H1 (cell line): Measurements from ENCODE around the gene PKMYT1. TPM values are rescaled to one million over a fixed set of nuclear protein-coding genes. Genes with fewer than 3 reads are reported as not detected.

Source experiments
- CTCF ChIA-PET: fragments of 300-600 bp; sonication (Branson Sonifier 250); formaldehyde crosslinking; loops from one replicate; lab custom pipeline; 2021; ENCODE audit not compliant: partially characterized antibody; lab: Charles Lee
- POLR2A ChIA-PET: fragments of 300-600 bp; sonication (Branson Sonifier 250); formaldehyde crosslinking; loops from one replicate; lab custom pipeline; 2021; ENCODE audit warnings: inconsistent platforms; ENCODE audit not compliant: partially characterized antibody; lab: Charles Lee
- DNase-seq, 2 experiments: peaks; one replicate each; pipeline versions ENCODE4 v3.0.0 to v3.0.0-alpha.2; 2010 to 2022; ENCODE audit warnings: low spot score in 2 of 2, low read depth in 1 of 2, mixed read lengths in 1 of 2
- FAIRE-seq: peaks from 2 replicates; lab custom pipeline; 2011; peaks lifted over from hg19 to GRCh38; lab: Jason Lieb, UNC
- H2AFZ ChIP-seq: 2 replicates; pipeline ENCODE4 v1.8.1; 2012; ENCODE audit warnings: low read length, inconsistent platforms
- H2AK5ac ChIP-seq: 2 replicates; pipeline ENCODE4 v1.6.1; 2013; ENCODE audit warnings: low read depth, low read length
- H2BK120ac ChIP-seq: replicated peaks from 2 replicates; pipeline ENCODE3; 2013; ENCODE audit warnings: low read depth, low read length, inconsistent platforms
- H2BK12ac ChIP-seq: 2 replicates; pipeline ENCODE4 v1.6.1; 2013; ENCODE audit warnings: low read depth, low read length
- H2BK15ac ChIP-seq: 2 replicates; pipeline ENCODE4 v1.6.1; 2013; ENCODE audit warnings: low read length
- H2BK20ac ChIP-seq: 2 replicates; pipeline ENCODE4 v1.6.1; 2013; ENCODE audit warnings: low read length
- H2BK5ac ChIP-seq: 2 replicates; pipeline ENCODE4 v1.6.1; 2013; ENCODE audit warnings: low read depth, low read length
- H3K14ac ChIP-seq: 2 replicates; pipeline ENCODE4 v1.6.1; 2013; ENCODE audit warnings: inconsistent platforms; ENCODE audit not compliant: insufficient read length
- H3K18ac ChIP-seq: 2 replicates; pipeline ENCODE4 v1.6.1; 2013; ENCODE audit warnings: low read length; ENCODE audit errors: extremely low read depth
- H3K23ac ChIP-seq: 2 replicates; pipeline ENCODE4 v1.6.1; 2013; ENCODE audit warnings: inconsistent platforms; ENCODE audit not compliant: insufficient read length
- H3K23me2 ChIP-seq: 2 replicates; pipeline ENCODE4 v1.6.1; 2013; ENCODE audit warnings: low read depth, low read length
- H3K27ac ChIP-seq: 2 replicates; pipeline ENCODE4 v1.6.1; 2011; ENCODE audit warnings: low read depth, low read length, inconsistent platforms
- H3K27me3 ChIP-seq, 4 experiments: replicated peaks in 1 of 4; 1 replicate in 1 of 4; 2 replicates in 3 of 4; pipeline versions ENCODE4 v1.6.1 to v1.8.1; 2011 to 2013; ENCODE audit warnings: low read length in 3 of 4, mild to moderate bottlenecking in 3 of 4, inconsistent platforms in 2 of 4, mixed read lengths in 2 of 4, moderate library complexity in 1 of 4; ENCODE audit not compliant: control insufficient read depth in 3 of 4, insufficient read depth in 3 of 4; ENCODE audit errors: extremely low read depth in 1 of 4
- H3K36me3 ChIP-seq, 4 experiments: 2 replicates each; pipeline versions ENCODE4 v1.6.1 to v1.8.1; 2011 to 2013; ENCODE audit warnings: mild to moderate bottlenecking in 4 of 4, low read length in 3 of 4, moderate library complexity in 2 of 4, control low read depth in 1 of 4, inconsistent platforms in 1 of 4; ENCODE audit not compliant: insufficient read depth in 4 of 4, control insufficient read depth in 2 of 4
- H3K4ac ChIP-seq: replicated peaks from 2 replicates; pipeline ENCODE3; 2013; ENCODE audit warnings: low read length, low read depth, mixed read lengths, inconsistent platforms; ENCODE audit not compliant: insufficient read length
- H3K4me1 ChIP-seq, 4 experiments: replicated peaks in 1 of 4; 1 replicate in 1 of 4; 2 replicates in 3 of 4; pipeline versions ENCODE4 v1.6.1 to v1.8.1; 2011 to 2013; ENCODE audit warnings: low read length in 3 of 4, inconsistent platforms in 2 of 4, mixed read lengths in 1 of 4; ENCODE audit not compliant: insufficient read depth in 4 of 4, control insufficient read depth in 3 of 4
- H3K4me2 ChIP-seq, 2 experiments: 2 replicates each; pipeline versions ENCODE4 v1.6.1 to v1.8.1; 2011 to 2013; ENCODE audit warnings: low read depth in 2 of 2, low read length in 2 of 2, control low read depth in 1 of 2, inconsistent platforms in 1 of 2, mild to moderate bottlenecking in 1 of 2; ENCODE audit not compliant: insufficient read depth in 1 of 2
- H3K4me3 ChIP-seq, 4 experiments: fragments of 200-600, 300-600 bp in 1 of 4; sonication (generic), shearing (Covaris generic), sonication (Bioruptor Twin) in 1 of 4; 2 replicates each; pipeline versions ENCODE4 v1.5.1 to v1.8.1; 2011 to 2016; ENCODE audit warnings: low read length in 4 of 4, low read depth in 3 of 4, control low read depth in 2 of 4, inconsistent platforms in 2 of 4, mild to moderate bottlenecking in 2 of 4, mixed read lengths in 1 of 4, moderate library complexity in 1 of 4; ENCODE audit not compliant: insufficient read depth in 2 of 4; ENCODE audit errors: extremely low read depth in 1 of 4
- H3K56ac ChIP-seq: replicated peaks from 2 replicates; pipeline ENCODE3; 2013; ENCODE audit warnings: low read depth, mild to moderate bottlenecking, mixed read lengths, low read length, inconsistent platforms; ENCODE audit not compliant: insufficient read length
- H3K79me1 ChIP-seq: 2 replicates; pipeline ENCODE4 v1.6.1; 2013; ENCODE audit warnings: low read depth, low read length, control low read depth
- H3K79me2 ChIP-seq, 2 experiments: 2 replicates each; pipeline versions ENCODE4 v1.6.1 to v1.8.1; 2012 to 2013; ENCODE audit warnings: low read length in 2 of 2, mild to moderate bottlenecking in 2 of 2, inconsistent platforms in 1 of 2; ENCODE audit not compliant: insufficient read depth in 2 of 2, control insufficient read depth in 1 of 2
- H3K9ac ChIP-seq, 4 experiments: replicated peaks in 1 of 4; 1 replicate in 1 of 4; 2 replicates in 3 of 4; pipeline versions ENCODE4 v1.6.1 to v1.8.1; 2011 to 2013; ENCODE audit warnings: low read depth in 3 of 4, low read length in 3 of 4, control low read depth in 2 of 4, mild to moderate bottlenecking in 2 of 4, moderate library complexity in 2 of 4, inconsistent platforms in 1 of 4; ENCODE audit errors: extremely low read depth in 1 of 4
- H3K9me3 ChIP-seq, 2 experiments: 2 replicates each; pipeline versions ENCODE4 v1.6.1 to v1.8.1; 2012 to 2013; ENCODE audit warnings: mild to moderate bottlenecking in 2 of 2, moderate library complexity in 2 of 2, control low read depth in 1 of 2, inconsistent platforms in 1 of 2, low read depth in 1 of 2, low read length in 1 of 2, mixed read lengths in 1 of 2; ENCODE audit not compliant: insufficient read depth in 2 of 2
- H4K20me1 ChIP-seq, 2 experiments: replicated peaks in 1 of 2; 2 replicates each; pipeline versions ENCODE3 to v1.8.1; 2011 to 2013; ENCODE audit warnings: inconsistent platforms in 2 of 2, low read length in 2 of 2, mild to moderate bottlenecking in 1 of 2; ENCODE audit not compliant: insufficient read depth in 2 of 2, control insufficient read depth in 1 of 2
- H4K5ac ChIP-seq: 2 replicates; pipeline ENCODE4 v1.6.1; 2013; ENCODE audit warnings: low read length, low read depth, mixed read lengths, inconsistent platforms; ENCODE audit not compliant: insufficient read length
- H4K8ac ChIP-seq: 2 replicates; pipeline ENCODE4 v1.8.0; 2013; ENCODE audit warnings: mild to moderate bottlenecking, moderate library complexity, low read length, inconsistent platforms; ENCODE audit not compliant: insufficient read depth; ENCODE audit errors: extremely low read depth
- H4K91ac ChIP-seq: replicated peaks from 2 replicates; pipeline ENCODE3; 2013; ENCODE audit warnings: low read length, mixed read lengths, inconsistent platforms; ENCODE audit not compliant: insufficient read length
- ATF2 ChIP-seq: IDR thresholded peaks from 2 replicates; pipeline ENCODE4 v1.6.1; 2012; ENCODE audit warnings: low read length, inconsistent platforms
- CHD1 ChIP-seq: IDR thresholded peaks from 2 replicates; pipeline ENCODE4 v1.6.1; 2012; ENCODE audit warnings: low read depth, low read length, improper control_type of control experiment
- CTCF ChIP-seq, 3 experiments: IDR thresholded peaks; 1 replicate in 2 of 3; 2 replicates in 1 of 3; pipeline versions ENCODE4 v1.5.1 to v1.6.1; 2011; ENCODE audit warnings: low read length in 3 of 3, mild to moderate bottlenecking in 3 of 3, inconsistent platforms in 2 of 3, low read depth in 1 of 3, moderate library complexity in 1 of 3; ENCODE audit not compliant: insufficient read depth in 1 of 3; ENCODE audit errors: control extremely low read depth in 1 of 3
- EZH2 ChIP-seq: fragments of 200-600 bp; sonication (generic); IDR thresholded peaks from 2 replicates; pipeline ENCODE4 v1.7.1; 2012; ENCODE audit warnings: low read depth, mild to moderate bottlenecking, moderate library complexity, low read length, inconsistent platforms; ENCODE audit not compliant: severe bottlenecking
- MAX ChIP-seq: IDR thresholded peaks from 2 replicates; pipeline ENCODE4 v1.6.1; 2012; ENCODE audit warnings: inconsistent platforms
- NRF1 ChIP-seq: IDR thresholded peaks from 2 replicates; pipeline ENCODE4 v1.6.1; 2011; ENCODE audit warnings: mild to moderate bottlenecking, low read depth, low read length, improper control_type of control experiment
- SP4 ChIP-seq: IDR thresholded peaks from 2 replicates; pipeline ENCODE4 v1.6.1; 2012; ENCODE audit warnings: low read length, inconsistent platforms
- TAF1 ChIP-seq: IDR thresholded peaks from 2 replicates; pipeline ENCODE4 v1.6.1; 2011; ENCODE audit warnings: mild to moderate bottlenecking, low read depth, low read length
- TAF7 ChIP-seq: optimal IDR thresholded peaks from 2 replicates; pipeline ENCODE3; 2011; ENCODE audit warnings: low read depth, mild to moderate bottlenecking, inconsistent platforms, low read length, moderate library complexity, borderline replicate concordance
- WGBS, 2 experiments: shearing (Covaris generic) in 1 of 2; methylation state at CpG; one replicate each; pipeline versions ENCODE4 v1.1.6 to v1.1.7; 2013 to 2015; ENCODE audit warnings: low lambda C conversion rate in 2 of 2, mixed read lengths in 2 of 2, inconsistent platforms in 1 of 2, low coverage in 1 of 2, missing lambda C conversion rate in 1 of 2; ENCODE audit not compliant: insufficient replicate concordance in 2 of 2, insufficient coverage in 1 of 2, insufficient read length in 1 of 2; ENCODE audit errors: extremely low coverage in 1 of 2, missing lambda C conversion rate in 1 of 2; 5-methylcytosine and 5-hydroxymethylcytosine counted together
- polyA plus RNA-seq, 7 experiments: library from polyadenylated mRNA; depleted of rRNA in 3 of 7; stranded (reverse) in 5 of 7; unstranded in 2 of 7; fragments of >200 nt in 5 of 7; fragments of 200-250 nt in 2 of 7; gene quantifications; 1 replicate in 5 of 7; 2 replicates in 1 of 7; 4 replicates in 1 of 7; pipeline versions ENCODE4 v1.2.1 to v1.2.3, GENCODE V29; 2011 to 2013; ENCODE audit warnings: missing spikeins in 2 of 7, mixed read lengths in 2 of 7
- total RNA-seq: library from RNA; stranded (reverse); fragmentation: NEBNext Ultra II Directional; extraction: Animal tissue kit (Norgen Biotek cat#: 25700); gene quantifications from 2 replicates; pipeline ENCODE4 v1.2.1, GENCODE V29; 2021

The PKMYT1 gene
- total and polyA plus RNA-seq, 2 of the 8 experiments (the other 6 are each of a cell fraction or from before 2014, with no cell fraction given): 74.7 to 85.2 TPM

GRCh38 chr16:2985893-2986355, 5.7 kb upstream of the PKMYT1 start:
- H4K20me1 ChIP-seq: no peaks in the 10 kb centered on the region
- H3K18ac ChIP-seq: peak overlapping the region; percentile 32; the same call in 1 of the 2 replicates
- POLR2A ChIA-PET: interaction anchor here (1.2 to 15.2 kb wide), 6 partner anchors 11 to 70 kb away, joined by 3 to 200 read pairs (median 8); partner anchors contain the start of genes CLDN6, HCFC1R1, THOC6 and TNFRSF12A
- H4K5ac ChIP-seq: no peak overlapping the region
- H2BK15ac ChIP-seq: no peak overlapping the region; the same call in 1 of the 2 replicates
- H3K79me2 ChIP-seq: no peaks in the 10 kb centered on the region
- no peak overlapping the region for H3K9ac ChIP-seq
- no peaks in the 10 kb centered on the region; a peak in 1 of 7 replicates for H3K27me3 ChIP-seq
- WGBS, 2 experiments: 91% methylated on average over 15 of the region's 15 CpGs; no CpG with 5 or more reads in 1 of the 2 experiments
- H3K36me3 ChIP-seq: no peaks in the 10 kb centered on the region
- CTCF ChIA-PET: interaction anchor here (0.9 to 2.7 kb wide), 10 partner anchors 9 to 45 kb away, joined by 3 to 12 read pairs (median 4); partner anchors contain the start of genes PAQR4 and TNFRSF12A
- DNase-seq: no peak
- H2AFZ ChIP-seq: no peak overlapping the region
- no peak overlapping the region for H3K56ac ChIP-seq
- H3K14ac ChIP-seq: no peak overlapping the region
- H2AK5ac ChIP-seq: no peak overlapping the region
- FAIRE-seq: no peak
- H4K91ac ChIP-seq: no peak overlapping the region
- H3K23ac ChIP-seq: no peak overlapping the region
- H3K4ac ChIP-seq: peak overlapping the region; percentile 67
- no peak overlapping the region for H3K4me2 ChIP-seq
- peak overlapping the region; percentile 3 for H4K8ac ChIP-seq
- peaks cover 3 to 34% (median 27%) of the 10 kb centered on the region in 4 experiments for H3K4me1 ChIP-seq
- H2BK5ac ChIP-seq: no peak overlapping the region
- H3K4me3 ChIP-seq: no peak overlapping the region
- no peak overlapping the region for H2BK20ac ChIP-seq
- no peaks in the 10 kb centered on the region for H3K9me3 ChIP-seq
- peaks cover 2% of the 10 kb centered on the region; the same call in 1 of the 2 replicates for H3K23me2 ChIP-seq
- no peak overlapping the region for H2BK120ac ChIP-seq
- H2BK12ac ChIP-seq: no peak overlapping the region
- H3K79me1 ChIP-seq: no peaks in the 10 kb centered on the region
- no peak overlapping the region for H3K27ac ChIP-seq
- TF ChIP-seq TAF7: no peak
- TF ChIP-seq TAF1: no peak
- no peak for TF ChIP-seq CHD1
- no peak for TF ChIP-seq NRF1
- no peak for TF ChIP-seq SP4
- no peak for TF ChIP-seq MAX
- TF ChIP-seq ATF2: no peak
- TF ChIP-seq CTCF (IDR thresholded peaks at IDR 0.05; ENCODE audit: control extremely low read depth in 1 of 3, insufficient read depth in 1 of 3, low read depth in 1 of 3, low read length in 3 of 3): no peak
- no peak for TF ChIP-seq EZH2
